ENCODE results near the gene TSPAN5. TPM values are rescaled to one million over a fixed set of nuclear protein-coding genes. Genes with fewer than 3 reads are reported as not detected.
"Not testable (repeated sequence)": the region's sequence is repeated elsewhere in the genome, so short reads cannot be mapped to it uniquely, and the experiment has no call there.

Gene TSPAN5
- total RNA-seq, 2 donors from 2014 or later: 1.3 to 2.0 TPM

DNA sequence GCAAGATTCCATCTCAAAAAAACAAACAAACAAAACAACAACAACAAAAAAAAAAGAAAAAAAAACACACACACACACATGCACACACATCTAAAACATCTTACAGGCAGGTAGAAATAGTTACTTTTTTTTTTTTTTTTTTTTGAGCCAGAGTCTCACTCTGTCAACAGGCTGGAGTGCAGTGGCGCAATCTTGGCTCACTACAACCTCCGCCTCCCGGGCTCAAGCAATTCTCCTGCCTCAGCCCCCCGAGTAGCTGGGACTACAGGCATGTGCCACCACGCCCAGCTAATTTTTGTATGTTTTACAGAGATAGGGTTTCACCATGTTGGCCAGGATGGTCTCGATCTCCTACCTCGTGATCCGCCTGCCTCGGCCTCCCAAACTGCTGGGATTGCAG, 201.0 kb downstream of the TSPAN5 start:
- DNase-seq; intact Hi-C loops (cut with DNase I); ATAC-seq: not testable (repeated sequence)

DNA sequence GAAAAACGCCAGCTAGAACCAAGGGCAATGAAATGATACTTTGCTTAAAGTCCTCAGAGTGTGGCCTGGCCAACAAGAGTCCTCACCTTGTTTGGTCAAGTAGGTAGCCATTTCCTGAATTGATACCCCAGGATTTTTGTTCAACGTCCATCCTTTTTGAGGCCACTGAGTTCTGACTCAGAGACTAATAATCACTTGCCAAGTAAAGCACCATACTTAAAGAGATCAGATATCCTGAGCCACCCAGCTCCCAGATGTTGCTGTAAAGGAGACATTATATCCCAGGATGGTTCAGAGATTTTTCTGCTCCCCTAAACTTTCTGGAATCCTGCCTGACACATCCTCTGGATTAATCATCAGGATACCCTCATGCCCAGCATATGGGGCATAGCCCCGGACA, 206.3 kb downstream of the TSPAN5 start:
- no peak for DNase-seq
- no peak for ATAC-seq
- intact Hi-C loops (cut with DNase I): no loop called here

GRCh38 chr4:98448908-98449307, 209.5 kb downstream of the TSPAN5 start:
- ATAC-seq: no peak
- DNase-seq: no peak
- intact Hi-C loops (cut with DNase I): no loop called here

- intact Hi-C loops (cut with DNase I): no loop called here
- ATAC-seq (no peak), DNase-seq (no peak)
These were observed 210.8 kb downstream of the TSPAN5 start for GRCh38 chr4:98447648-98448047.

DNA sequence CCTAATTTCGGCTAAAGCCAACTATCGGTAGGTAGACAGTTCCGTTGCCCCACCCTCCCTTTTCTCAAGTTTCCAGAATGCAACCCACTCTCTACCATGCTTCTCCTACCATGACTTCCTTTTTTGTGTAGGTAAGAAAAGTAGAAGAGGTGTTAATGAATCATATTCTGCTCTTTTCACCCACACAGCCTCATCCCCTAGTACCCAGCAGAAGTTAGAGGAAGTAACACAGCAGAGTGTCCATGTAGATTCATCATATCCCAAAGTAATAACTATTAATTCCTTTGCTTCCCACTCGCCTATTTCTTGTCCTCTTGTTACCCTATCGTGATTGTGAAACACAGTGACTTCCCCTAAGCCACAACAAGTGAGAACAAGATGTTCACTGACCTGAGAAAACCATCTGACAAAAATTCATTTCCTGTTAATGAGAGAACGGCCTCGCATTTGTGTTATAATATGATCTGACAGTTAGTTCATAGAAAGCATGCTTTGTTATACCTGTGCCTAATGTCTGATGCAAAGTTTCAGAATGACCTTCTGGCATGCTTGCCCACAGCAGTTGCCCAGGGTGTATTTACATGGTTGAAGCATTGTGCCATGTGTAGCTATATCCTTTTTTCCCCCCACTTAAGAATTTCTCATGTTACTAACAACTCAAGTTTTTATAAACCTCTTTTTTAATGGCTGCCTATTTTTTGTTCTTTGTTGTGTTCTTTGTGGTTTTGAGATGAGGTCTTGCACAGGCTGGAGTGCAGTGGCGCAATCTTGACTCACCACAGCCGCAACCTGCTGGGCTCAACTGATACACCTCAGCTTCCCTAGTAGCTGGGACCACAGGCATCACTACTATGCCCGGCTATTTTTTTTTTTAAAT, 211.7 kb downstream of the TSPAN5 start:
- peak; percentile 60 to 81 for ATAC-seq
- DNase-seq: no peak
- intact Hi-C loops (cut with DNase I): no loop called here

GRCh38 chr4:98444371-98444770, 214.0 kb downstream of the TSPAN5 start:
- DNase-seq (no peak), ATAC-seq (no peak)
- intact Hi-C loops (cut with DNase I): no loop called here

GRCh38 chr4:98434816-98435215, 223.6 kb downstream of the TSPAN5 start:
- no peak for DNase-seq
- no peak for ATAC-seq
- intact Hi-C loops (cut with DNase I): no loop called here

DNA sequence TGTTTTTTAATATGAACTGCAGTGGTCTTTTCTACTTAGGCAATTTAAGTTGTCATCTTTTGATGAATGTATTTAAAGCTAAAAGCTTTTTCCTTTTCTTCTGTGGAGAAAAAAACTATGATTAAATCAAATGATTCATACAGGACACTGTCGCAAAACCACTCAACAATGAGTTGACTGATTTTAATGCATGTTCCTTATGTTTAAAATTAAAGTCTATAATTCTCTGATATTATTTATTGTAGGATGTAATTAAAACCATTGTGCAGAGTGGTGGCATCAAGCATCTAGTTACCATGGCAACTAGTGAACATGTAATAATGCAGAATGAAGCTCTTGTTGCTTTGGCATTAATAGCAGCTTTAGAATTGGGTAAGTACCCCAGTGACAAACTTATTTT, 224.7 kb downstream of the TSPAN5 start:
- intact Hi-C loops (cut with DNase I): no loop called here
- no peak for DNase-seq
- no peak for ATAC-seq

GRCh38 chr4:98430708-98431403, 227.6 kb downstream of the TSPAN5 start:
- intact Hi-C loops (cut with DNase I): no loop called here
- DNase-seq: no peak
- ATAC-seq: peak in 1 of 2 donors; percentile 73

- intact Hi-C loops (cut with DNase I): no loop called here
- no peak for ATAC-seq
These were observed 235.4 kb downstream of the TSPAN5 start for GRCh38 chr4:98423009-98423408.

GRCh38 chr4:98421111-98421510, 237.3 kb downstream of the TSPAN5 start:
- no peak for DNase-seq
- ATAC-seq: no peak
- intact Hi-C loops (cut with DNase I): no loop called here

More at GRCh38 chr4:98423009-98423408, 235.4 kb downstream of the TSPAN5 start:
- no peak for DNase-seq

All from left cardiac atrium (tissue), 4 donors.